Measurements from ENCODE around the gene PPP1R9B. TPM values are rescaled to one million over a fixed set of nuclear protein-coding genes. Genes with fewer than 3 reads are reported as not detected.

Gene PPP1R9B
- total RNA-seq, 1 experiment from 2014 or later: 23.0 TPM

DNA sequence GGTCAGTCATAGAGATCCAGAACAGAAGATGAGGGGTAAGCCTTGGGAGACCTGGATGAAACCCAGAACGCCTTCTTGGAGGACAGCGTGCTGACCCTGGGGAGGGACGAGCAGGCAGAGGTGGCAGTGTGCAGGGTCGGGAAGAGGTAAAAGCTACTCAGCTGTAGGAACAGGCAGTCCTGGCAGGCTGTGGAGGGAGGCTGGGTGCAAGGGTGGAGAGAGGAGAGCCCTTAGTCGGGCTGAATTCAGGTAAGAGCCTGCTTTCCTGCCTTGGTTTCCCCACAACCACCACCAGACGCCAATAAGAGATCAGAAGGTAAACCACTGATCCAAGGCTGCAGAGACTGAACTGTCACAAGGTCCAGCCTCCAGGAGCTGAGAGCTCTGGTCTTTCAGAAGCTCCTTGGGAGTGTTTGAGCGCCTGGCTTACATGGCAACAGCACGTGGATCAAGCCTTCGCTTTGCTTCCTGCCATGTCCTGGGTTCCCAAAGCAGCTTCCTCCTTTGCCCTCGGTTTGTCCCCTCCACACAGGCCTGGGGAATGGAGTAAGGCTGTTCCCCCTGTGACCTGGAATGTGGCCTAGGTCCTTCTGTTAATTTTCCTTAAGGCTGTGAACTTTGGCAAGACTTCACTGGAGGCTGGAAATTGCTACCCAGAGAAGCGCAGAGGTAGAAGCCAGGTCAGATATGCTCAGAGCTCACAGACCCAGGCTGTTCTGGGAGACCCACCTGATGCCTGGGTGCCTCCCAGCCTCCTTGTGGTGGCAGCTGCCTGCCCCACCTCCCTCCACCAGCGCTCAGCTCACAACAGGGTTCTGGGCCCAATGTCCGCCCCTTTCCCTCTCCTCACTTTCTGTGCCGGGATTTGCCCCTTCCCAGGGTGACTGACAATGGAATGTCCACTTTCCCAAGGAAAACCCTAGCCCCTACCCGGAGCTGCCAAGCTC lies 59.2 kb downstream of the PPP1R9B start:
- H3K4me1 ChIP-seq (ENCODE audit: insufficient read depth, low read length): no peaks in the 10 kb centered on the region
- Mint-ChIP-seq H3K4me1 (peaks cover 14 to 21% of the 10 kb centered on the region in 2 experiments), H3K27ac (no peak overlapping the region), H3K27me3 (ENCODE audit: low read depth) (peaks cover 2% of the 10 kb centered on the region; the same call in 1 of the 2 replicates), H3K36me3 (ENCODE audit: insufficient read depth in 1 of 3, low read depth in 3 of 3) (no peaks in the 10 kb centered on the region), H3K9me3 (no peaks in the 10 kb centered on the region), H3K4me3 (no peak overlapping the region)
- H3K27me3 ChIP-seq (ENCODE audit: insufficient read depth, low read length): no peaks in the 10 kb centered on the region
- no peak overlapping the region for H2BK12ac ChIP-seq (ENCODE audit: insufficient read length, low read depth, low read length)
- no peak overlapping the region for H2BK120ac ChIP-seq (ENCODE audit: low read depth, low read length, poor library complexity, severe bottlenecking)
- H3K4ac ChIP-seq (ENCODE audit: low read depth, low read length): no peak overlapping the region
- no peak overlapping the region for H2BK20ac ChIP-seq (ENCODE audit: low read depth, low read length, poor library complexity, severe bottlenecking)
- no peak overlapping the region for H2AK5ac ChIP-seq (ENCODE audit: insufficient read length, low read length)
- peaks cover 12% of the 10 kb centered on the region for H3K23me2 ChIP-seq (ENCODE audit: insufficient read length, low read depth, low read length, poor library complexity, severe bottlenecking)
- no peaks in the 10 kb centered on the region for H3K79me2 ChIP-seq (ENCODE audit: insufficient read depth, low read length)
- no peak overlapping the region for H3K56ac ChIP-seq (ENCODE audit: insufficient read length, low read depth, low read length)
- no peak overlapping the region for H2BK5ac ChIP-seq (ENCODE audit: insufficient read length, low read length)
- WGBS (ENCODE audit: extremely low coverage, insufficient read length, low lambda C conversion rate): no CpG with 5 or more reads among the region's 15 CpGs
- H3K14ac ChIP-seq (ENCODE audit: insufficient read depth, low read length): no peak overlapping the region
- H4K20me1 ChIP-seq (ENCODE audit: control insufficient read depth, insufficient read depth, insufficient read length): no peaks in the 10 kb centered on the region
- no peaks in the 10 kb centered on the region for H3K9me3 ChIP-seq (ENCODE audit: control insufficient read depth, low read depth, low read length)
- no peak overlapping the region for H4K5ac ChIP-seq (ENCODE audit: insufficient read length, low read depth, low read length)
- H4K91ac ChIP-seq (ENCODE audit: insufficient read length, low read depth, low read length): no peak overlapping the region
- no peaks in the 10 kb centered on the region for H3K79me1 ChIP-seq (ENCODE audit: insufficient read depth, low read depth, low read length, poor library complexity, severe bottlenecking)
- no peak overlapping the region for H4K8ac ChIP-seq (replicated peaks; ENCODE audit: insufficient read length, low read depth, low read length)
- TF ChIP-seq, protein P1, sequence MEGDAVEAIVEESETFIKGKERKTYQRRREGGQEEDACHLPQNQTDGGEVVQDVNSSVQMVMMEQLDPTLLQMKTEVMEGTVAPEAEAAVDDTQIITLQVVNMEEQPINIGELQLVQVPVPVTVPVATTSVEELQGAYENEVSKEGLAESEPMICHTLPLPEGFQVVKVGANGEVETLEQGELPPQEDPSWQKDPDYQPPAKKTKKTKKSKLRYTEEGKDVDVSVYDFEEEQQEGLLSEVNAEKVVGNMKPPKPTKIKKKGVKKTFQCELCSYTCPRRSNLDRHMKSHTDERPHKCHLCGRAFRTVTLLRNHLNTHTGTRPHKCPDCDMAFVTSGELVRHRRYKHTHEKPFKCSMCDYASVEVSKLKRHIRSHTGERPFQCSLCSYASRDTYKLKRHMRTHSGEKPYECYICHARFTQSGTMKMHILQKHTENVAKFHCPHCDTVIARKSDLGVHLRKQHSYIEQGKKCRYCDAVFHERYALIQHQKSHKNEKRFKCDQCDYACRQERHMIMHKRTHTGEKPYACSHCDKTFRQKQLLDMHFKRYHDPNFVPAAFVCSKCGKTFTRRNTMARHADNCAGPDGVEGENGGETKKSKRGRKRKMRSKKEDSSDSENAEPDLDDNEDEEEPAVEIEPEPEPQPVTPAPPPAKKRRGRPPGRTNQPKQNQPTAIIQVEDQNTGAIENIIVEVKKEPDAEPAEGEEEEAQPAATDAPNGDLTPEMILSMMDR (conservative IDR thresholded peaks at IDR 0.05): no peak
- DNase-seq: no peak
- no peak overlapping the region for H3K27ac ChIP-seq (ENCODE audit: insufficient read length, low read depth, low read length)
- H2BK15ac ChIP-seq (ENCODE audit: low read depth, low read length): no peak overlapping the region
- no peak overlapping the region for H3T11ph ChIP-seq (ENCODE audit: low read length)
- H3K18ac ChIP-seq (ENCODE audit: insufficient read length, low read depth, low read length): no peak overlapping the region
- no peak overlapping the region for H3K9ac ChIP-seq (ENCODE audit: extremely low read depth, insufficient read length, low read length)
- no peak overlapping the region for H2AFZ ChIP-seq (ENCODE audit: low read length)
- H3K4me2 ChIP-seq (ENCODE audit: insufficient read depth, insufficient read length, low read length): no peak overlapping the region
- H3K23ac ChIP-seq (ENCODE audit: insufficient read length, low read depth, low read length): no peak overlapping the region
